NCI-H2107 treated with DMSO at 0.1 percent for 48 hours (cell line): Measurements from ENCODE around the gene ZSWIM3.
"Not testable (repeated sequence)": the region's sequence is repeated elsewhere in the genome, so short reads cannot be mapped to it uniquely, and the experiment has no call there.

Source experiments
- DNase-seq: peaks from one replicate; lab custom pipeline; 2025; ENCODE audit not compliant: unreplicated experiment; lab: John Stamatoyannopoulos, UW

ZSWIM3 gene

GRCh38 chr20:45890077-45890984 is 32.9 kb downstream of the ZSWIM3 start:
- DNase-seq: no peak

DNA sequence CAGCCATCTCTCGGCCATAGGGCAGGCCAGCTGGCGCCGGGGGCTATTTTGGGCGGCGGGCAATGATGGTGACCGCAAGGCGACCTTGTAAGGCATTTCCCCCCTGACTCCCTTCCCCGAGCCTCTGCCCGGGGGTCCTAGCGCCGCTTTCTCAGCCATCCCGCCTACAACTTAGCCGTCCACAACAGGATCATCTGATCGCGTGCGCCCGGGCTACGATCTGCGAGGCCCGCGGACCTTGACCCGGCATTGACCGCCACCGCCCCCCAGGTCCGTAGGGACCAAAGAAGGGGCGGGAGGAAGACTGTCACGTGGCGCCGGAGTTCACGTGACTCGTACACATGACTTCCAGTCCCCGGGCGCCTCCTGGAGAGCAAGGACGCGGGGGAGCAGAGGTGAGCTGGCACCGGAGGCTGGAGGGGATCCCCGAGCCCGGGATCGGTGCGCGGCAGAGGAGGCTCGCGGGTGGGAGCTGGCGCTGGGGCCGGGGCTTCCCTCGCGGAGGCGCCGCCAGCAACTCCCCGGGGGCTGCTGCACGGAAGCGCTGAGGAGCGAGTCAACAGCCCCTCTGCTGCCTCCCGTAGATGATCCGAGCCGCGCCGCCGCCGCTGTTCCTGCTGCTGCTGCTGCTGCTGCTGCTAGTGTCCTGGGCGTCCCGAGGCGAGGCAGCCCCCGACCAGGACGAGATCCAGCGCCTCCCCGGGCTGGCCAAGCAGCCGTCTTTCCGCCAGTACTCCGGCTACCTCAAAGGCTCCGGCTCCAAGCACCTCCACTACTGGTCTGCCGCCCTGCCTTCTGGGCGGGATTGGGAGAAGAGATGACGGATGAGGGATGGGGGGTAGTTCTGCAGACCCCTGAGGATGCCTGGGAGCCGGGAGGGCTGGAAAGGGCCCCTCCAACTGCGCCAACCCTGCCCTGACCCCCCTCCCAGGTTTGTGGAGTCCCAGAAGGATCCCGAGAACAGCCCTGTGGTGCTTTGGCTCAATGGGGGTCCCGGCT is 33.9 kb downstream of the ZSWIM3 start, which contains the start of the genes CTSA and NEURL2:
Gene CTSA (plus strand): TSS at position 351 of the 999 bp plus-strand sequence. CDS start 234 bp downstream, at position 585.
Gene NEURL2 (minus strand): TSS at position 224 of the 999 bp plus-strand sequence. CDS start 217 bp downstream, at position 7.
- no peak for DNase-seq

DNA sequence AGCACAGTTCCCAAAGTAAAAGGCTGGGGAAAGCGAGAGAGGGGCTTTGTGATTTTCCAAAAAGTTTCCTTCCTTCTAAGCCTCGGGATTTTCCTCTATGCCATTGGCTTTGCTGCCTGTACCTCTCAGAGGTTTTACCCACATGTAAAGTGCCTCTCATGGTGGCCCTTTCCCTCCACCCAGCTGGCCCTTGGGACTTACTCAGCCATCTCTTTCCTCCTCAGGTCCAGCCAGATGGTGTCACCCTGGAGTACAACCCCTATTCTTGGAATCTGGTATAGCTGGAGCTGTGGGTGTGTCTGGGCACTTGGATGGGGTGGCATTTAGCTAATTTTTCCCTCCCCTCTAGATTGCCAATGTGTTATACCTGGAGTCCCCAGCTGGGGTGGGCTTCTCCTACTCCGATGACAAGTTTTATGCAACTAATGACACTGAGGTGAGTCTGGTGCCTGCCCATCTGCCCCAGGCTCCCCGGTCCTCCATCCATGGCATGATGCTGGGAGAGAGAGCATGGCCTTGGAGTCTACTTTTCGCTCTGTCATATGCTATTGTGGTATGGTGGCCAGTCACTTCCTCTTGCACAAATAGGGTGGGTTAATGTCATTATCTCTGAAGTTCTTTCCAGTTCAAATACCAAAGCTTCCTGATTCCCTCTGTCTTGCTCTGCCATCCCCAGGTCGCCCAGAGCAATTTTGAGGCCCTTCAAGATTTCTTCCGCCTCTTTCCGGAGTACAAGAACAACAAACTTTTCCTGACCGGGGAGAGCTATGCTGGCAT is 34.8 kb downstream of the ZSWIM3 start:
- DNase-seq: no peak

DNA sequence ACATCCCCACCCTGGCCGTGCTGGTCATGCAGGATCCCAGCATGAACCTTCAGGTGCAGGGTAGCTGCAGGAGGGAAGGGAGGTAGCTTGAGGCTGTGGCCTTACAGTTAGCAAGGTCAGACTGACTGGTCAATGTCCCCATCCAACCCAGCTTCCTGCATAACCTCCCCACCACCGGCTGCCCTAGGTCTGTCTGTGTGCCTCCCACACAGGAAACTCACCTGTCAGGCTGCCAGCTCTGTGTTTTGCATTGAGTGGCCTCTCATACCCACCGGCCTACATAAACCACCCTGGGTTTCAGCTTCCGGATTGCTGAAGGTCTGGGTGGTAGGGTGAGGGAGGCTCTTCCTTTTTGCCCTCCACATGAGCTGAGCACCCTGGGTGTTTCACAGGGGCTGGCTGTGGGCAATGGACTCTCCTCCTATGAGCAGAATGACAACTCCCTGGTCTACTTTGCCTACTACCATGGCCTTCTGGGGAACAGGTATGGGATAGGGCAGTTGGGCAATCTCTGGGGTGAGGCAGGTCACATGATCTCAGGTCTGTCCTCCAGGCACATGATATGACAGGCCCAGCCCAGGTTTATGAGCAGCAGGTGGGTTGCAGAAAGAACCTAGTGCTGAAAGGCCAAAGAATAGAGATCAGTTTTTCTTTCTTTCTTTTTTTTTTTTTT is 35.5 kb downstream of the ZSWIM3 start:
- no peak for DNase-seq

- DNase-seq: no peak
These were observed 36.4 kb downstream of the ZSWIM3 start for GRCh38 chr20:45893831-45894230.

- no peak for DNase-seq
These were observed 37.4 kb downstream of the ZSWIM3 start for GRCh38 chr20:45894797-45895196.

GRCh38 chr20:45896641-45897161 is 39.3 kb downstream of the ZSWIM3 start:
- no peak for DNase-seq

DNA sequence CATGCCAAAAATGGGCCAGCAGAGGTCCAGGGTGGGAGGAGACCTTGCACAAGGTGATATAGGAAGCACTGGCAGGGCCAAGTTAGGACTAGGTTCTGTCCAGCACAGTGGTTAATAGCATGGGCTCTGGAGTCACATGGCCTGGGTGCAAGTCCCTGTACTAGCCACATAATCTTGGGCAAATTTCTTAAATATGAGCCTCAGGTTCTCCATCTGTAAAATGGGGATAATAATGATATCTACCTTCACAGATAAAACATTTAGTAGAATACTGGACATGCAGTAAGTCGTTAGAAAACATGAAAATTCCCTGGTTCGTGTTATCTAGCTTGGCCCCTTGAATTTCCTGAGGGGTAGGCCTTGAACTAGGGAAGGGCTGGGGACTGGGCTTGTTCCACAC is 39.9 kb downstream of the ZSWIM3 start:
- DNase-seq: no peak

GRCh38 chr20:45897692-45898091 is 40.3 kb downstream of the ZSWIM3 start:
- no peak for DNase-seq

DNA sequence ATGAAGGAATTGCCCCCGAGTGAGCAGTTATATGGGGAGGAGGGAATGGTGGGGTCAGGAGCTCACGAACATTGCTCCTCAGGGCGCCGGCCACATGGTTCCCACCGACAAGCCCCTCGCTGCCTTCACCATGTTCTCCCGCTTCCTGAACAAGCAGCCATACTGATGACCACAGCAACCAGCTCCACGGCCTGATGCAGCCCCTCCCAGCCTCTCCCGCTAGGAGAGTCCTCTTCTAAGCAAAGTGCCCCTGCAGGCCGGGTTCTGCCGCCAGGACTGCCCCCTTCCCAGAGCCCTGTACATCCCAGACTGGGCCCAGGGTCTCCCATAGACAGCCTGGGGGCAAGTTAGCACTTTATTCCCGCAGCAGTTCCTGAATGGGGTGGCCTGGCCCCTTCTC is 40.9 kb downstream of the ZSWIM3 start:
- no peak for DNase-seq

DNA sequence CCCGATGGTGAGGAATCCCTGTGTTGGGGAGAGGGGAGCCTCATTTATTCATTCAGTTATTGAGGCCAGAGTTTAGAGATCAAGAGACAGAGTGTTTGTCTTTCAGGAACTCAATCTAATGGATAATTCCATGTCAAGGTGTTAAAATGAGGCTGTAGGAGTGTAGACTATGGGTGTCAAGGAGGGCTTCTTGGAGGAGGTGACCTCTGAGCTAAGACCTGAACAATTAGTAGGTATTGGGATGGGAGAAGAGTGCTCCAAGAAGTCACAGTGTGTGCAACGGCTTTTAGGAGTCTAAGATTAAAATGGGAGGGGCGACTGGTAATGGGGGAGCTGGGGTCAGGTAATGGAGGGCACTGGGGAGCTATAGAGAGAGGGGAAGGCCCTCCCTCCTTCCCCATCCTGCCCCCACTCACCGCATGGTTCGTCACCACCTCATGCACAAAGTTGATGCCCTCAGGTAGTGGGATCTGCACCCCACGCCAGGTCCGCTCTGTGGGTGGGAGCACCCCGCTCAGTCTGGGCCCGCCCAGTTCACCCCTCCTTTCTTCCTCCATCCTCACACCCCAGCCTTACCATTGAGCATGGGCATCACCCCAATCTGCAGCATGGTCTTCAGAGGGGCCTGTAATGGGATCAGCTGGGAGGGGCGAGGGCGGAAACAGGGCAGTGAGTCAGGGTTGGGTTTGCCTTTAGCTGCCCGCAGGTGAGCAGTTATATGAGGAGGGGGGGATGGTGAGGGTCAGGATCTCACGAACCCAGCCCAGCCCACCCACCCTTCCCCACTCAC is 41.8 kb downstream of the ZSWIM3 start:
- no peak for DNase-seq

DNA sequence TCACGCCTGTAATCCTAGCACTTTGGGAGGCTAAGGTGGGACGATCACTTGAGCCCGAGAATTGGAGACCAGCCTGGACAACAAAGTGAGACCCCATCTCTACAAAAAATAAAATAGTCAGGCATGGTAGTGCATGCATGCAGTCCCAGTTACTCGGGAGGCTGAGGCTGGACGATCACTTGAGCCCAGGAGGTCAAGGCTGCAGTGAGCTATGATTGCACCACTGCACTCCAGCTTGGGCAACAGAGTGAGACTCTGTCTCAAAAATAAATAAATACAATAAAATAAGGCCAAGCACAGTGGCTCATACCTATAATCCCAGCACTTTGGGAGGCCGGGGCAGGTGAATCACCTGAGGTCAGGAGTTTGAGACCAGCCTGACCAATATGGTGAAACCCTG is 43.9 kb downstream of the ZSWIM3 start:
- not testable (repeated sequence) for DNase-seq

DNA sequence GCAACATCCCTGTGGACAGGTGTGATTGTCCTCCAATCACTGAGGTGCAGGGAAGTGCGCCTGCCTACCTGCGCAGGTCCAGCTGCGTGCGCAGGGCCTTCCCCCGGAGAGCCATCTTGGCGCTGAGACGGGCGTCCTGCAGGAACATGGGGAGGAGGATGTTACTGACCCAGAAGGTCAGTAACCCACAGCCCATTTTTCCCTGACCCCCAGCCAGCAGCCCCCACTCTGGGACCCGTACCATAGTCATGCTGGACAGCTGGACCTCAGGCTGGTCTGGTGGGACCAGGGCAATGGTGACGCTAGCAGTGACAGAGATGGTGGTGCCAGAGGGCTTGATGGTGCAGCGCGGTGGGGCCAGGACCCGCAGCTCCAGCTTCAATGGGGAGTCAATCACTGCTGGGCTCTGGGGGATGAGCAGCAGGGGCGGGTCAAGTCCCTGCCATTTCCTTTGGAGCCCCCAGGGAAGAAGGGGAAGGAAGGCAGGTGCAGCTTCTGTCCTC is 44.8 kb downstream of the ZSWIM3 start:
- no peak for DNase-seq

DNA sequence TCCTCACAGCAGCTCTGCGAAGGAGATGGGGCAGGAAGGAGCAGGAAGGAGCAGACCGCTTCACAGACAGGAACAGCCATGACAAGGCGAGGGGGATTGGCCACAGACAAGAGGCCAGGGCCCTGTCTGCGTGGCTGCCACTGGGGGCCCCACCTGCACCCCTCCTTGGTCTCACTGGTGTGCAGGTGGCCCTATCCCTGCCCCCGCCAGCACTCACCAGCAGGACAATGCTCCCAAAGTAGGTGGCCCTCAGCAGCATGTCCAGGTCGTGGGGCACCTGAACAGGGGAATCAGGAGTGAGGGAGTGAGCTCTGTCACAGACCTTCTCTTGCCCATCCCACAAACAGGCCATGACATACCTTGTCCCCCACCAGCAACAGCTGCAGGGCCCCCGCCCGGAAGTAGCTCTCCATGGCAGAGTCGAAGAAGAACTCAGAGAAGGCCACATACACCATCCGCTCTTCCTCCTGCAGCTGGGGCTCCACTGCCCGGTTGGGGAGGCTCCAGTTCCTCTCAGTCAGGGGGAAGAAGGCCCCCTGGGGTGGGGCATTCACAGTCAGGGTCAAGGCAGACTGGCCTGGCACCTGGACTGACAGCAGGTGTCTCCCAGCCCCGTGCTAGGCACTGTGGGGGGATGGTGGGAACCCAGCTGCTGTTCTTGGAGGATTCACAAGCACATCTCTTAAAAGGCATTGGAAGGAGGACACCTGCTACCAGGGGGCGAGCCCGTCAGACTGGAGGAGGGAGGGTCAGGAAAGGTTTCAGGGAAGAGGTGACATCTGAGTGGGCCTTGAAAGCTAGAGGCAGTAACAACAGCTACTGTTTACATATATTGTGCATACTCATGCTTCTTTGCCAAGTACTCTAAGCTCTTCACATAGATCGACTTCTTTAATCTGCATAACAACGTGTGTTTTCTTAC is 47.4 kb downstream of the ZSWIM3 start:
- DNase-seq: no peak

DNA sequence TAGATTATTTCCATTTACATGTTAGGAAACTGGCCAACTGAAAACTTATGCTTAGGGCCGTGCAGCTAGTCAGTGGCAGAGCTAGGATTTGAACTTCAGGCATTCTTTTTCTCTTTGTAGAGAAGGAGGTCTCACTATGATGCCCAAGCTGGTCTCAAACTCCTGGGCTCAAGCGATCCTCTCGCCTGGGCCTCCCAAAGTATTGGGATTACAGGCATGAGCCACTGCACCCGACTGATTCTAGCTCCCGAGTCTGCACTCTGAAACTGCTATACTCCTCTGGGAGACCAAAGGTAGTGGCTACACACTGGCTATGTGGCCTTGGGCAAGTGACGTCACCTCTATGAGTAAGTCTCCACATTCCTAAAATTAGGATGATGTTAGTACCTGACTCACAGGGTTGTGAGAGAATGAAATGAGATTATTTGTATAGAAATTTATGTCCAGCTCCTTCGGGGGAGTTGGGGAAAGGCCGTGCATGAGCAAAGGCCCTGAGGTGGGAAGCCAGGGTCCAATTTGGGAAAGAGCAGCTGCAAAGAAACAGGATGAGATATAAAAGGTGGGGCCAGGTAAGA is 48.2 kb downstream of the ZSWIM3 start:
- no peak for DNase-seq

- no peak for DNase-seq
These were observed 50.0 kb downstream of the ZSWIM3 start for GRCh38 chr20:45907219-45907948.

GRCh38 chr20:45908084-45908483 is 50.7 kb downstream of the ZSWIM3 start:
- DNase-seq: no peak
